ENCODE data around the gene TRMT10B.

Gene TRMT10B

GRCh38 chr9:37747271-37747753 lies 6.3 kb upstream of the TRMT10B start:
- peak; percentile 97 for ATAC-seq
- TF ChIP-seq TOX (CRISPR knock-in tag; IDR thresholded peaks at IDR 0.05; ENCODE audit: borderline replicate concordance) (no peak), ISL1 (CRISPR knock-in tag; IDR thresholded peaks at IDR 0.05) (no peak), ZNF70 (CRISPR knock-in tag; IDR thresholded peaks at IDR 0.05) (no peak), TCF4 (CRISPR knock-in tag; IDR thresholded peaks at IDR 0.05; ENCODE audit: borderline replicate concordance) (no peak), RARB (CRISPR knock-in tag; IDR thresholded peaks at IDR 0.05) (no peak), ESRRG (CRISPR knock-in tag; IDR thresholded peaks at IDR 0.05) (no peak), BACH2 (CRISPR knock-in tag; IDR thresholded peaks at IDR 0.05; ENCODE audit: borderline replicate concordance) (no peak), GLIS3 (CRISPR knock-in tag; IDR thresholded peaks at IDR 0.05) (no peak), ZC3H10 (CRISPR knock-in tag; IDR thresholded peaks at IDR 0.05) (no peak), SNAI2 (CRISPR knock-in tag; IDR thresholded peaks at IDR 0.05) (no peak), POU6F1 (CRISPR knock-in tag; IDR thresholded peaks at IDR 0.05; ENCODE audit: borderline replicate concordance, low read depth) (no peak), ZNF565 (CRISPR knock-in tag; conservative IDR thresholded peaks at IDR 0.05; ENCODE audit: low read depth) (no peak), ZFP3 (CRISPR knock-in tag; IDR thresholded peaks at IDR 0.05) (no peak), OSR1 (CRISPR knock-in tag; IDR thresholded peaks at IDR 0.05) (no peak), PPARA (CRISPR knock-in tag; IDR thresholded peaks at IDR 0.05; ENCODE audit: borderline replicate concordance) (no peak)
- TF ChIP-seq, protein P1, sequence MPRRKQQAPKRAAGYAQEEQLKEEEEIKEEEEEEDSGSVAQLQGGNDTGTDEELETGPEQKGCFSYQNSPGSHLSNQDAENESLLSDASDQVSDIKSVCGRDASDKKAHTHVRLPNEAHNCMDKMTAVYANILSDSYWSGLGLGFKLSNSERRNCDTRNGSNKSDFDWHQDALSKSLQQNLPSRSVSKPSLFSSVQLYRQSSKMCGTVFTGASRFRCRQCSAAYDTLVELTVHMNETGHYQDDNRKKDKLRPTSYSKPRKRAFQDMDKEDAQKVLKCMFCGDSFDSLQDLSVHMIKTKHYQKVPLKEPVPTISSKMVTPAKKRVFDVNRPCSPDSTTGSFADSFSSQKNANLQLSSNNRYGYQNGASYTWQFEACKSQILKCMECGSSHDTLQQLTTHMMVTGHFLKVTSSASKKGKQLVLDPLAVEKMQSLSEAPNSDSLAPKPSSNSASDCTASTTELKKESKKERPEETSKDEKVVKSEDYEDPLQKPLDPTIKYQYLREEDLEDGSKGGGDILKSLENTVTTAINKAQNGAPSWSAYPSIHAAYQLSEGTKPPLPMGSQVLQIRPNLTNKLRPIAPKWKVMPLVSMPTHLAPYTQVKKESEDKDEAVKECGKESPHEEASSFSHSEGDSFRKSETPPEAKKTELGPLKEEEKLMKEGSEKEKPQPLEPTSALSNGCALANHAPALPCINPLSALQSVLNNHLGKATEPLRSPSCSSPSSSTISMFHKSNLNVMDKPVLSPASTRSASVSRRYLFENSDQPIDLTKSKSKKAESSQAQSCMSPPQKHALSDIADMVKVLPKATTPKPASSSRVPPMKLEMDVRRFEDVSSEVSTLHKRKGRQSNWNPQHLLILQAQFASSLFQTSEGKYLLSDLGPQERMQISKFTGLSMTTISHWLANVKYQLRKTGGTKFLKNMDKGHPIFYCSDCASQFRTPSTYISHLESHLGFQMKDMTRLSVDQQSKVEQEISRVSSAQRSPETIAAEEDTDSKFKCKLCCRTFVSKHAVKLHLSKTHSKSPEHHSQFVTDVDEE (CRISPR knock-in tag; IDR thresholded peaks at IDR 0.05): no peak
- TF ChIP-seq, protein P2, sequence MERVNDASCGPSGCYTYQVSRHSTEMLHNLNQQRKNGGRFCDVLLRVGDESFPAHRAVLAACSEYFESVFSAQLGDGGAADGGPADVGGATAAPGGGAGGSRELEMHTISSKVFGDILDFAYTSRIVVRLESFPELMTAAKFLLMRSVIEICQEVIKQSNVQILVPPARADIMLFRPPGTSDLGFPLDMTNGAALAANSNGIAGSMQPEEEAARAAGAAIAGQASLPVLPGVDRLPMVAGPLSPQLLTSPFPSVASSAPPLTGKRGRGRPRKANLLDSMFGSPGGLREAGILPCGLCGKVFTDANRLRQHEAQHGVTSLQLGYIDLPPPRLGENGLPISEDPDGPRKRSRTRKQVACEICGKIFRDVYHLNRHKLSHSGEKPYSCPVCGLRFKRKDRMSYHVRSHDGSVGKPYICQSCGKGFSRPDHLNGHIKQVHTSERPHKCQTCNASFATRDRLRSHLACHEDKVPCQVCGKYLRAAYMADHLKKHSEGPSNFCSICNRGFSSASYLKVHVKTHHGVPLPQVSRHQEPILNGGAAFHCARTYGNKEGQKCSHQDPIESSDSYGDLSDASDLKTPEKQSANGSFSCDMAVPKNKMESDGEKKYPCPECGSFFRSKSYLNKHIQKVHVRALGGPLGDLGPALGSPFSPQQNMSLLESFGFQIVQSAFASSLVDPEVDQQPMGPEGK (CRISPR knock-in tag; IDR thresholded peaks at IDR 0.05; ENCODE audit: borderline replicate concordance): no peak

GRCh38 chr9:37749129-37749528 lies 4.5 kb upstream of the TRMT10B start:
- TF ChIP-seq CSRNP3 (CRISPR knock-in tag; IDR thresholded peaks at IDR 0.05) (no peak), ISL1 (CRISPR knock-in tag; IDR thresholded peaks at IDR 0.05) (no peak), POU6F1 (CRISPR knock-in tag; IDR thresholded peaks at IDR 0.05; ENCODE audit: borderline replicate concordance, low read depth) (no peak), SNAI2 (CRISPR knock-in tag; IDR thresholded peaks at IDR 0.05) (no peak), TCF4 (CRISPR knock-in tag; IDR thresholded peaks at IDR 0.05; ENCODE audit: borderline replicate concordance) (no peak), GLIS3 (CRISPR knock-in tag; IDR thresholded peaks at IDR 0.05) (no peak), ZNF565 (CRISPR knock-in tag; conservative IDR thresholded peaks at IDR 0.05; ENCODE audit: low read depth) (no peak), ARNTL (CRISPR knock-in tag; IDR thresholded peaks at IDR 0.05; ENCODE audit: borderline replicate concordance, low read depth) (no peak), ZFP3 (CRISPR knock-in tag; IDR thresholded peaks at IDR 0.05) (no peak), TOX (CRISPR knock-in tag; IDR thresholded peaks at IDR 0.05; ENCODE audit: borderline replicate concordance) (no peak), OSR1 (CRISPR knock-in tag; IDR thresholded peaks at IDR 0.05) (no peak), CREB5 (CRISPR knock-in tag; IDR thresholded peaks at IDR 0.05; ENCODE audit: low read depth) (no peak), BACH2 (CRISPR knock-in tag; IDR thresholded peaks at IDR 0.05; ENCODE audit: borderline replicate concordance) (no peak)
- TF ChIP-seq, protein P1 (CRISPR knock-in tag; IDR thresholded peaks at IDR 0.05): no peak
- ATAC-seq: no peak

Data from SK-N-SH treated with all-trans-retinoic acid at 6 μM for 48 hours (cell line).